Ishikawa (cell line): ENCODE data around the gene STXBP4.

ENCODE experiments used
- CEBPB ChIP-seq: IDR thresholded peaks from 2 replicates; pipeline ENCODE4 v1.6.1; 2012
- CREB1 ChIP-seq: IDR thresholded peaks from 2 replicates; pipeline ENCODE4 v1.6.1; 2012; ENCODE audit warnings: low read depth
- EGR1 ChIP-seq: IDR thresholded peaks from 2 replicates; pipeline ENCODE4 v1.6.1; 2012
- EP300 ChIP-seq: IDR thresholded peaks from 2 replicates; pipeline ENCODE4 v1.6.1; 2012; ENCODE audit warnings: borderline replicate concordance
- FOXM1 ChIP-seq: IDR thresholded peaks from 2 replicates; pipeline ENCODE4 v1.6.1; 2012; ENCODE audit warnings: low read depth, borderline replicate concordance
- MAX ChIP-seq: IDR thresholded peaks from 2 replicates; pipeline ENCODE4 v1.6.1; 2012
- NFIC ChIP-seq: IDR thresholded peaks from 2 replicates; pipeline ENCODE4 v1.6.1; 2012
- RAD21 ChIP-seq: IDR thresholded peaks from 2 replicates; pipeline ENCODE4 v1.6.1; 2012; ENCODE audit warnings: low read depth
- REST ChIP-seq: IDR thresholded peaks from 2 replicates; pipeline ENCODE4 v1.6.1; 2012; ENCODE audit warnings: low read depth, mild to moderate bottlenecking
- TAF1 ChIP-seq: IDR thresholded peaks from 2 replicates; pipeline ENCODE4 v1.6.1; 2012; ENCODE audit warnings: low read depth, mild to moderate bottlenecking
- TCF12 ChIP-seq: IDR thresholded peaks from 2 replicates; pipeline ENCODE4 v1.6.1; 2012; ENCODE audit warnings: low read depth
- TEAD4 ChIP-seq: IDR thresholded peaks from 2 replicates; pipeline ENCODE4 v1.6.1; 2012
- USF1 ChIP-seq: IDR thresholded peaks from 2 replicates; pipeline ENCODE4 v1.6.1; 2012
- YY1 ChIP-seq: IDR thresholded peaks from 2 replicates; pipeline ENCODE4 v1.6.1; 2012; ENCODE audit warnings: low read depth
- ZBTB7A ChIP-seq: IDR thresholded peaks from 2 replicates; pipeline ENCODE4 v1.6.1; 2012; ENCODE audit warnings: low read depth

STXBP4 gene

GRCh38 chr17:54932711-54933110, 35.9 kb upstream of the STXBP4 start:
- TF ChIP-seq YY1 = no peak
- TF ChIP-seq FOXM1 = no peak
- TF ChIP-seq ZBTB7A = no peak
- TF ChIP-seq USF1 = no peak
- no peak for TF ChIP-seq REST
- no peak for TF ChIP-seq NFIC
- TF ChIP-seq MAX = no peak
- TF ChIP-seq EP300 = no peak
- TF ChIP-seq RAD21 = no peak
- TF ChIP-seq TEAD4 = no peak
- no peak for TF ChIP-seq TAF1
- no peak for TF ChIP-seq CEBPB
- no peak for TF ChIP-seq TCF12
- no peak for TF ChIP-seq CREB1
- no peak for TF ChIP-seq EGR1

GRCh38 chr17:54933921-54934320, 34.6 kb upstream of the STXBP4 start:
- TF ChIP-seq EP300 (no peak), YY1 (no peak), ZBTB7A (no peak), TCF12 (no peak), EGR1 (no peak), MAX (no peak), USF1 (no peak), TAF1 (no peak), REST (no peak), FOXM1 (no peak), CEBPB (no peak), NFIC (no peak)

- TF ChIP-seq EGR1 (no peak), TCF12 (no peak), REST (no peak), TEAD4 (no peak), NFIC (no peak), EP300 (no peak), CEBPB (no peak), ZBTB7A (no peak), TAF1 (no peak), YY1 (no peak), MAX (no peak), CREB1 (no peak), FOXM1 (no peak), USF1 (no peak), RAD21 (no peak)
Measured at GRCh38 chr17:54935471-54935870, 33.1 kb upstream of the STXBP4 start.

- no peak for TF ChIP-seq ZBTB7A
- no peak for TF ChIP-seq CEBPB
- TF ChIP-seq FOXM1 = no peak
Measured at GRCh38 chr17:54937018-54937417, 31.5 kb upstream of the STXBP4 start.
